NCI-H510A (cell line): Measurements from ENCODE around the gene WNT2.
"Not testable (repeated sequence)": the region's sequence is repeated elsewhere in the genome, so short reads cannot be mapped to it uniquely, and the experiment has no call there.

Experiments used
- DNase-seq: peaks from one replicate; lab custom pipeline; 2025; lab: John Stamatoyannopoulos, UW

Gene WNT2

GRCh38 chr7:117262546-117262945, 60.3 kb downstream of the WNT2 start:
- DNase-seq: no peak

- DNase-seq: no peak
Observed at GRCh38 chr7:117259615-117260014, 63.2 kb downstream of the WNT2 start.

GRCh38 chr7:117251687-117252086, 71.2 kb downstream of the WNT2 start:
- no peak for DNase-seq

GRCh38 chr7:117250801-117251200, 72.1 kb downstream of the WNT2 start:
- DNase-seq: no peak

- DNase-seq: no peak
Observed at GRCh38 chr7:117250245-117250644, 72.6 kb downstream of the WNT2 start.

- DNase-seq: no peak
Observed at GRCh38 chr7:117249696-117250095, 73.2 kb downstream of the WNT2 start.

GRCh38 chr7:117248829-117249228, 74.0 kb downstream of the WNT2 start:
- DNase-seq: no peak

- DNase-seq: no peak
Observed at GRCh38 chr7:117247809-117248208, 75.0 kb downstream of the WNT2 start.

GRCh38 chr7:117245703-117246102, 77.2 kb downstream of the WNT2 start:
- not testable (repeated sequence) for DNase-seq

- DNase-seq: no peak
Observed at GRCh38 chr7:117243390-117243789, 79.5 kb downstream of the WNT2 start.

- no peak for DNase-seq
Observed at GRCh38 chr7:117241088-117241487, 81.8 kb downstream of the WNT2 start.

GRCh38 chr7:117238937-117239336, 83.9 kb downstream of the WNT2 start:
- DNase-seq: no peak

GRCh38 chr7:117238472-117238871, 84.4 kb downstream of the WNT2 start:
- no peak for DNase-seq

GRCh38 chr7:117237646-117238045, 85.2 kb downstream of the WNT2 start:
- DNase-seq: no peak

GRCh38 chr7:117231047-117231359, 91.9 kb downstream of the WNT2 start:
- no peak for DNase-seq

- DNase-seq: no peak
Observed at GRCh38 chr7:117230276-117231046, 92.4 kb downstream of the WNT2 start.

- no peak for DNase-seq
Observed at GRCh38 chr7:117229350-117229749, 93.5 kb downstream of the WNT2 start.

- DNase-seq: no peak
Observed at GRCh38 chr7:117227091-117227490, 95.8 kb downstream of the WNT2 start.

GRCh38 chr7:117225536-117225935, 97.3 kb downstream of the WNT2 start:
- no peak for DNase-seq
